Nephron progenitor cell (in vitro differentiated cells): ENCODE results near the gene NOTCH4.
"Not testable (repeated sequence)": the region's sequence is repeated elsewhere in the genome, so short reads cannot be mapped to it uniquely, and the experiment has no call there.

ENCODE experiments used
- DNase-seq: peaks from one replicate; pipeline ENCODE4 v3.0.0; 2021
- H3K27ac Mint-ChIP-seq: 2 replicates; pipeline ENCODE4 v1.8.0; 2021; ENCODE audit warnings: mild to moderate bottlenecking, moderate library complexity, mixed read lengths
- H3K27me3 Mint-ChIP-seq: 2 replicates; pipeline ENCODE4 v1.8.0; 2021; ENCODE audit warnings: mild to moderate bottlenecking, low read depth, mixed read lengths; ENCODE audit not compliant: poor library complexity
- H3K36me3 Mint-ChIP-seq: 2 replicates; pipeline ENCODE4 v1.8.0; 2021; ENCODE audit warnings: low read depth, mixed read lengths
- H3K4me1 Mint-ChIP-seq: 2 replicates; pipeline ENCODE4 v1.8.0; 2021; ENCODE audit warnings: mixed read lengths
- H3K4me3 Mint-ChIP-seq: 2 replicates; pipeline ENCODE4 v1.8.0; 2021; ENCODE audit warnings: mild to moderate bottlenecking, moderate library complexity, mixed read lengths
- H3K9me3 Mint-ChIP-seq: 2 replicates; pipeline ENCODE4 v1.8.0; 2021; ENCODE audit warnings: mild to moderate bottlenecking, moderate library complexity, mixed read lengths
- TF ChIP-seq, protein P1 (sequence below): fragments of 200-600 bp; sonication (generic); IDR thresholded peaks from 2 replicates; pipeline ENCODE4 v1.5.0; 2021; ENCODE audit warnings: antibody characterized with exemption

The NOTCH4 gene

DNA sequence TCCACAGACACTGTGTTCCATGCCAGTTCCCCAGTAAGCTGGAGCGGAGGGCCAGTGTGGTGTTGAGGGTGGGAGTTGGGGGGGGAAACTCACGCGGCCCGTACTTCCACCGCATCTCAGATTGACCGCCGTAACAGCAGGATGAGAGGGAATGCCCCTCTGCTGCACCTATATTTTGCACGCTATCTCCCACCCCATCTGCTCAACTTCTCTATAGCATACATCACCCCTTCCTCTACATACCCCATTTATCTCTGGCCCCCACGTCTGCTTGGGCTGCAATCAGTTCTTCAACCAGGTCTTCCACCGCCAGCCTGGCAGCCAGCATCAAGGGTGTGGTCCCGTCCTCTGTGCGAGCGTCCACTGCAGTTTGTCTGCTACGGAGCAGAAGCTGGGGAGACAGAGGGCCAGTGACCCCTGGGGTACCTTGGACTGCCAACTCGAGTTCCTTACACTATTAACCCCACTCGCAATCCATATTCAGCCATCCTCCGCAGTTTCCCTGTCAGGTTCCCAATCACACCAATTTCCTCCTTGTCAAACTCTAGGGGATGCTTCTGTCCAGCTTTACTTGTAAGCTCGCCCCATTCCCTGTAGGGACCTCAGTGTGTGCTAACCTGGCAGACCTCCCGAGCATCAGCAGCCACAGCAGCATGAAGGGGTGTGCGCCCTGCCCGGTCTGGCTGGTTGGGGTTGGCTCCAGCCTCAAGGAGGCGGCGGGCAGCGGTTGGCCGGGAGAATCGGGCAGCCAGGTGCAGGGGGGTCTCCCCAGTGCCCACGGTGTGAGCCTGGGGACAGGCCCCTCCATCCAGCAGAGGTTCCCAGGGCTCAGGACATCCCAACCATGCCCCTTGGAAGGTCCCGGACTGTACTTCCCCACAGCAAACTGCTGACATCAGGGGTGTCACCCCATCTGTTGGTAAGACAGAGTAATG, 26.9 kb downstream of the NOTCH4 start:
- no peak for DNase-seq
- peak overlapping the region; percentile 100 for H3K27ac Mint-ChIP-seq
- peaks cover 60% of the 10 kb centered on the region for H3K4me1 Mint-ChIP-seq
- H3K4me3 Mint-ChIP-seq, result peak overlapping the region; percentile 90
- H3K9me3 Mint-ChIP-seq, result no peaks in the 10 kb centered on the region
- H3K36me3 Mint-ChIP-seq, result no peaks in the 10 kb centered on the region
- peaks cover 2% of the 10 kb centered on the region for H3K27me3 Mint-ChIP-seq
- TF ChIP-seq, protein P1, sequence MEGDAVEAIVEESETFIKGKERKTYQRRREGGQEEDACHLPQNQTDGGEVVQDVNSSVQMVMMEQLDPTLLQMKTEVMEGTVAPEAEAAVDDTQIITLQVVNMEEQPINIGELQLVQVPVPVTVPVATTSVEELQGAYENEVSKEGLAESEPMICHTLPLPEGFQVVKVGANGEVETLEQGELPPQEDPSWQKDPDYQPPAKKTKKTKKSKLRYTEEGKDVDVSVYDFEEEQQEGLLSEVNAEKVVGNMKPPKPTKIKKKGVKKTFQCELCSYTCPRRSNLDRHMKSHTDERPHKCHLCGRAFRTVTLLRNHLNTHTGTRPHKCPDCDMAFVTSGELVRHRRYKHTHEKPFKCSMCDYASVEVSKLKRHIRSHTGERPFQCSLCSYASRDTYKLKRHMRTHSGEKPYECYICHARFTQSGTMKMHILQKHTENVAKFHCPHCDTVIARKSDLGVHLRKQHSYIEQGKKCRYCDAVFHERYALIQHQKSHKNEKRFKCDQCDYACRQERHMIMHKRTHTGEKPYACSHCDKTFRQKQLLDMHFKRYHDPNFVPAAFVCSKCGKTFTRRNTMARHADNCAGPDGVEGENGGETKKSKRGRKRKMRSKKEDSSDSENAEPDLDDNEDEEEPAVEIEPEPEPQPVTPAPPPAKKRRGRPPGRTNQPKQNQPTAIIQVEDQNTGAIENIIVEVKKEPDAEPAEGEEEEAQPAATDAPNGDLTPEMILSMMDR, result no peak

DNA sequence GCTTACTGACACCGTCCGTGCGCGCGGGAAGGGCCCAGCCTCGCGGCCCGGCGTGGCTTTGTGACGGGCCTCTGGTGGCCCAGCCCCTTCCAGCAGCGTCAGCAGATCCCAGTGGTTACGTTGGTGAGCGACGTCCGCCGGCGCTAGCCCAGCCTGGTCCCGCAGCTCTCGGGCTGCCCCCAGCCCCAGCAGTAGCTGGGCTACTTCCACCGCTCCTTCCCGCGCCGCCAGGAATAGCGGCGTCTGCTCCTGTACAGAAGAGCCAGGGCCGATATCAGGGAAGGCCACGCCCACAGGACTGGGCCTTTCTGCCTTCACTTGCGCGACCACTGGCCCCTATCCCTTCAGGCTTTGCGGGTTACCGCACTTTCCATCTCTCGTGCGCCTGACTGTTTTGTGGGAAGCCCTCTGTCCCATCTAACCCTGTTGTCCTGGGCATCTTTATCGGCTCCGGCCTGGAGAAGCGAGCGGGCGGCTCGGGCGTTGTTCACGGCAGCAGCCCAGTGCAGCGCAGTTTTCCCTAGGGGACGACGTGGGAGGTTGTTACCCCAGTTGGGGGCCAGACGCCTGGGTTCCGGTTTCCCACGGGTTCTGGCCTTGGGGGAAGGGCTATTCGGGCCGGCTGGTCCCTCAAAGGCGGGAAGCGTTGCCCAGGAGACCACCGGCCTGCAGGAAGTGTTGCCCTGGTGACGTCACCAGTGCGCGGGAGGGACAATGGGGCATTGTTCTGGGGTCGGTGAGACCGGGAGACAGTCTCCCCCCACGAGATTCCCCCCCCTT, 27.8 kb downstream of the NOTCH4 start:
- TF ChIP-seq, protein P1, result no peak
- Mint-ChIP-seq H3K9me3 (no peaks in the 10 kb centered on the region), H3K27ac (peak overlapping the region; percentile 100), H3K4me1 (peaks cover 68% of the 10 kb centered on the region), H3K27me3 (peaks cover 2% of the 10 kb centered on the region), H3K4me3 (peak overlapping the region; percentile 90), H3K36me3 (no peaks in the 10 kb centered on the region)
- peak; percentile 80 for DNase-seq

DNA sequence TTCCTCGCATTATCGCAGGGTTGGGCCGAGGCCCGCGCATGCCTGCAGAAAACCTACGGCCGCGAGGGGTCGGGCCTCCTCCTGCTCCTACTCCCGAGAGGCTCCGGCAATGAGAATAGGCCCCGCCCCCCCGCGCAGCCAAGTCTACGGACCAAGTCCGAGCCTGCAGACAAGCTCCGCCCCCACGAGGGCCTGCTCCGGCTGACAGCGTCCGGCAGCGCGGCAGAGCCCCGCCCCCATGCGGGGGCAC, 28.3 kb downstream of the NOTCH4 start:
- peak overlapping the region; percentile 90 for H3K4me3 Mint-ChIP-seq
- DNase-seq, result peak; percentile 100
- no peaks in the 10 kb centered on the region for H3K9me3 Mint-ChIP-seq
- TF ChIP-seq, protein P1, result peak; percentile 30
- H3K27ac Mint-ChIP-seq, result no peak overlapping the region
- H3K4me1 Mint-ChIP-seq, result peaks cover 73% of the 10 kb centered on the region
- no peaks in the 10 kb centered on the region for H3K36me3 Mint-ChIP-seq
- peaks cover 2% of the 10 kb centered on the region for H3K27me3 Mint-ChIP-seq

DNA sequence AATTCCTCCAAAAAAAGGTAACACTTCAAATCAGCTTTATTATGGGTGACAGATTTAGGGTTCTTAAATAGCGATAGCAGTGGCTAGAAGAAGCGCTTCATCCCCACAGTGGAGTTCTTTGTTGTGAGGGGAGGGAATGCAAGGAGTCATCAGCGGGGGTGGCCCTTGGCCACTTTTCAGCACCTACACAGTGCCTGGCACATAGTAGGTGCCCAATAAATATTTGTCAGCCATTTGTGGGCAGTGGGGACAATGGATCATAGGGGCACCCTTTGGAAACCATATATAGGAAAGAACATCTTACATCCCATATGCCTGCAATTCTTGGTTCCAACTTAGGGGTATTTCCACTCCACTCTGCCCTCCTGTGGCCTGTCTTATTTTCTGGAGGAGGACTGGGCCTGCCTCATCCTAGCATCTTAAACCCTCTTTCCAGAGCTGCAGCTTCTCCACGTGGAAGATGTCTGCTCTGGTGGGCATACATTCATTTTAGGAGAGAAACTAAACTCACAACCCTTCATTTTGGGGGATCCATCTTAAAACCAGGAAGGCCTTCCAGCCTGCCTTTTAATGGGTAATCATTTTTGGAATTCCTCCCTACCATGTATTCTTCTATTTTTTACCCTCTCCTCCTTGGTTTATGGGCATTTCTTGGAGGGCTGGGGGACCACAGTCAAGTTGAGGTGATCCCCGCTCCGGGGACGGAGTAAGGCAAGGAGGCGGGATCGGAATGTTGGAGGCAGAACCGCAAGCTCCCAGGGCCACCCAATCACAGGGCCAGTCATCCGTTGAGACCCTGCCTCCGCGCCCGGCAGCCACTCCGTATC, 28.8 kb downstream of the NOTCH4 start:
- DNase-seq, result no peak
- H3K36me3 Mint-ChIP-seq, result no peaks in the 10 kb centered on the region
- H3K9me3 Mint-ChIP-seq, result no peaks in the 10 kb centered on the region
- peaks cover 73% of the 10 kb centered on the region for H3K4me1 Mint-ChIP-seq
- TF ChIP-seq, protein P1, result no peak
- H3K27ac Mint-ChIP-seq, result peak overlapping the region; percentile 98
- H3K27me3 Mint-ChIP-seq, result no peaks in the 10 kb centered on the region
- H3K4me3 Mint-ChIP-seq, result peak overlapping the region; percentile 90

DNA sequence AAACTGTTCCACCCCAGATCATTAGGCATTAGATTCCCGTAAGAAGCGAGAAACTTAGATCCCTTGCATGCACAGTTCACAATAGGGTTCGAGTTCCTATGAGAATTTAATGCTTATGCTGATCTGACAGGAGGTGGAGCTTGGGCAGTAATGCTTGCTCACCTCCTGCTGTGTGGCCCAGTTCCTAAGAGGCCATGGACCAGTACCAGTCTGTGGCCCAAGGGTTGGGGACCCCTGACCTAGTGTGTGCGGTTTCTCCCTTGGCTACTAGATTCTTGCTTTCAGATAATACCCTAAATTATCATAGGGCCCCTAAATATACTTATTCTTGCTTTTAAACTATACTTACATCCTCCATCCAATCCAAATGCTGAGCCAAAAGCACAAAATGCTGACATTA, 29.5 kb downstream of the NOTCH4 start:
- Mint-ChIP-seq H3K4me1 (peaks cover 73% of the 10 kb centered on the region), H3K4me3 (peak overlapping the region; percentile 90), H3K27ac (peak overlapping the region; percentile 86), H3K27me3 (no peaks in the 10 kb centered on the region), H3K36me3 (no peaks in the 10 kb centered on the region), H3K9me3 (no peaks in the 10 kb centered on the region)
- TF ChIP-seq, protein P1, result no peak
- DNase-seq, result no peak

DNA sequence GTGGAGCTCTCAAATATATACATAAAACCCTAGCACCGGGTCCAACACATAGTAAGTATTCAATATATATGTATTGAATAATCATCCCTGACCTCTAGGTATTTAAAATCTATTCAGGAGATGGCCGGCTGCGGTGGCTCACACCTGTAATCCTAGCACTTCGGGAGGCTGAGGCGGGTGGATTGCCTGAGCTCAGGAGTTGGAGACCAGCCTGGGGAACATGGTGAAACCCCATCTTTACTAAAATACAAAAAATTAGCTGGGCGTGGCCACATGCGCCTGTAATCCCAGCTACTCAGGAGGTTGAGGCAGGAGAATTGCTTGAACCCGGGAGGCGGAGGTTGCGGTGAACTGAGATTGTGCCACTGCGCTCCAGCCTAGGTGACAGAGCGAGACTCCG, 30.8 kb downstream of the NOTCH4 start:
- not testable (repeated sequence) for H3K9me3 Mint-ChIP-seq, H3K27me3 Mint-ChIP-seq, H3K36me3 Mint-ChIP-seq, DNase-seq
- H3K4me3 Mint-ChIP-seq, result peak overlapping the region; percentile 69
- peaks cover 81% of the 10 kb centered on the region for H3K4me1 Mint-ChIP-seq
- peak overlapping the region; percentile 94 for H3K27ac Mint-ChIP-seq
